DOHH2 (cell line): ENCODE results near the gene C4orf50.

Experiments used
- CTCF ChIP-seq: fragments of 200-600 bp; sonication (generic); IDR thresholded peaks from one replicate; pipeline ENCODE4 v1.5.1; 2014; ENCODE audit warnings: antibody characterized with exemption, mild to moderate bottlenecking, low read depth, low read length; ENCODE audit not compliant: poor library complexity, severe bottlenecking
- EZH2phosphoT487 ChIP-seq: fragments of 200-600 bp; sonication (generic); IDR thresholded peaks from 2 replicates; pipeline ENCODE4 v1.6.1; 2017; ENCODE audit warnings: borderline replicate concordance, mild to moderate bottlenecking, antibody characterized with exemption, low read length, moderate library complexity, mixed read lengths

GRCh38 chr4:6022607-6023288 is 4.5 kb upstream of the C4orf50 start:
- TF ChIP-seq CTCF (no peak), EZH2phosphoT487 (no peak)
